Measurements from ENCODE around the gene GHITM.
"Not testable (repeated sequence)": the region's sequence is repeated elsewhere in the genome, so short reads cannot be mapped to it uniquely, and the experiment has no call there.

Gene GHITM

GRCh38 chr10:84139126-84140035 lies at the start of gene GHITM:
Gene GHITM (plus strand): TSS chr10:84139509. CDS start chr10:84141501, 1,992 bp downstream.
- DNase-seq = peak; percentile 99

GRCh38 chr10:84095811-84096497 lies 43.4 kb upstream of the GHITM start:
- no peak for DNase-seq

- DNase-seq = no peak
Measured at GRCh38 chr10:84097787-84098353, 41.4 kb upstream of the GHITM start.

GRCh38 chr10:84098667-84099066 lies 40.6 kb upstream of the GHITM start:
- no peak for DNase-seq

- no peak for DNase-seq
Measured at GRCh38 chr10:84101042-84101441, 38.3 kb upstream of the GHITM start.

- DNase-seq = no peak
Measured at GRCh38 chr10:84108797-84109196, 30.5 kb upstream of the GHITM start.

- DNase-seq = not testable (repeated sequence)
Measured at GRCh38 chr10:84109772-84110171, 29.5 kb upstream of the GHITM start.

GRCh38 chr10:84113468-84113867 lies 25.8 kb upstream of the GHITM start:
- DNase-seq = not testable (repeated sequence)

GRCh38 chr10:84114088-84114667 lies 25.1 kb upstream of the GHITM start:
- no peak for DNase-seq

- not testable (repeated sequence) for DNase-seq
Measured at GRCh38 chr10:84117204-84117603, 22.1 kb upstream of the GHITM start.

- no peak for DNase-seq
Measured at GRCh38 chr10:84117686-84118394, 21.5 kb upstream of the GHITM start.

- DNase-seq = no peak
Measured at GRCh38 chr10:84118395-84119006, 20.8 kb upstream of the GHITM start.

GRCh38 chr10:84123362-84123761 lies 15.9 kb upstream of the GHITM start:
- no peak for DNase-seq

- not testable (repeated sequence) for DNase-seq
Measured at GRCh38 chr10:84125910-84126784, 13.2 kb upstream of the GHITM start.

GRCh38 chr10:84126785-84127167 lies 12.5 kb upstream of the GHITM start:
- DNase-seq = no peak

GRCh38 chr10:84135836-84136235 lies 3.5 kb upstream of the GHITM start:
- no peak for DNase-seq

GRCh38 chr10:84137811-84138210 lies 1.5 kb upstream of the GHITM start:
- no peak for DNase-seq

GRCh38 chr10:84138478-84139125 lies 707 bp upstream of the GHITM start:
- DNase-seq = peak; percentile 23

GRCh38 chr10:84140036-84140379 lies 699 bp downstream of the GHITM start:
- no peak for DNase-seq

GRCh38 chr10:84147347-84147746 lies 8.0 kb downstream of the GHITM start:
- DNase-seq = no peak
